ENCODE results near the gene CFHR5. TPM values are rescaled to one million over a fixed set of nuclear protein-coding genes. Genes with fewer than 3 reads are reported as not detected.

The CFHR5 gene
- total and polyA plus RNA-seq, 2 of the 4 experiments (the other 2 are of a cell fraction): not detected

GRCh38 chr1:196976278-196976677 is 1.1 kb upstream of the CFHR5 start:
- H3K9ac ChIP-seq (ENCODE audit: low read depth, low read length): no peak overlapping the region
- no peak overlapping the region for H4K8ac ChIP-seq (ENCODE audit: low read depth in 2 of 2, low read length in 2 of 2)
- H3K56ac ChIP-seq (ENCODE audit: extremely low read depth, insufficient read depth, low read length): no peak overlapping the region
- ChIA-PET POLR2A (ENCODE audit: unreplicated experiment) (no interaction called here), CTCF (no interaction called here)
- H3K4me1 ChIP-seq (ENCODE audit: control insufficient read depth, insufficient read depth, low read length): no peaks in the 10 kb centered on the region
- intact Hi-C loops (cut with micrococcal nuclease) (no loop called here), dilution Hi-C loops (cut with HindIII; ENCODE audit: low sequenced_read_pairs, unreplicated experiment) (no loop called here), in situ Hi-C loops (cut with MboI; ENCODE audit: low sequenced_read_pairs) (no loop called here)
- no peak overlapping the region for H3K4me2 ChIP-seq (ENCODE audit: low read depth, low read length)
- H3K4ac ChIP-seq (ENCODE audit: low read depth, low read length): no peak overlapping the region
- ATAC-seq (ENCODE audit: low read depth) (no peak), DNase-seq (no peak)
- H2AK9ac ChIP-seq (replicated peaks; ENCODE audit: low read depth, low read length, poor library complexity): no peak overlapping the region
- no peak overlapping the region for H3K4me3 ChIP-seq (ENCODE audit: insufficient read depth, low read depth, low read length)
- no peak overlapping the region for H3K18ac ChIP-seq (ENCODE audit: low read depth, low read length)
- no peaks in the 10 kb centered on the region for H3K9me3 ChIP-seq (ENCODE audit: control insufficient read depth, insufficient read depth, low read length)
- H4K91ac ChIP-seq (ENCODE audit: insufficient read depth, low read depth, low read length): no peak overlapping the region
- no peak overlapping the region for H4K5ac ChIP-seq (ENCODE audit: low read depth, low read length)
- TF ChIP-seq RFX5 (IDR thresholded peaks at IDR 0.05; ENCODE audit: low read depth, low read length) (no peak), USF2 (IDR thresholded peaks at IDR 0.05; ENCODE audit: low read depth, low read length) (no peak), CTCF (conservative IDR thresholded peaks at IDR 0.05; ENCODE audit: low read depth, low read length) (no peak), RAD21 (IDR thresholded peaks at IDR 0.05; ENCODE audit: low read length) (no peak), BHLHE40 (IDR thresholded peaks at IDR 0.05; ENCODE audit: low read depth, low read length) (no peak), CEBPB (IDR thresholded peaks at IDR 0.05; ENCODE audit: low read depth, low read length) (no peak), CHD1 (IDR thresholded peaks at IDR 0.05; ENCODE audit: low read depth, low read length) (no peak)
- H2BK5ac ChIP-seq (ENCODE audit: low read depth, low read length, poor library complexity, severe bottlenecking): no peak overlapping the region
- no peaks in the 10 kb centered on the region for H4K20me1 ChIP-seq (ENCODE audit: insufficient read depth, low read length)
- H3K14ac ChIP-seq (replicated peaks; ENCODE audit: low read depth, low read length): no peak overlapping the region
- H2BK15ac ChIP-seq (ENCODE audit: low read depth, low read length): no peak overlapping the region
- H3K9me1 ChIP-seq (ENCODE audit: insufficient read depth, low read length): no peaks in the 10 kb centered on the region
- no peak overlapping the region for H2BK20ac ChIP-seq (ENCODE audit: low read depth, low read length)
- BruUV-seq (replicated peaks): no TSS peak
- H2AFZ ChIP-seq (replicated peaks; ENCODE audit: low read length, poor library complexity): no peak overlapping the region
- H3K27ac ChIP-seq (ENCODE audit: insufficient read depth, low read length): no peak overlapping the region
- H2AK5ac ChIP-seq (ENCODE audit: low read depth, low read length): no peak overlapping the region
- H3K36me3 ChIP-seq (ENCODE audit: control insufficient read depth, insufficient read depth, low read length): no peaks in the 10 kb centered on the region
- H3K23ac ChIP-seq (ENCODE audit: low read depth, low read length): no peak overlapping the region
- no peak overlapping the region for H2BK120ac ChIP-seq (ENCODE audit: low read depth, low read length)
- H3K79me1 ChIP-seq (ENCODE audit: low read depth in 1 of 2, low read length in 2 of 2): no peaks in the 10 kb centered on the region
- 33% methylated on average over 1 of the region's 4 CpGs; no CpG with 5 or more reads in 1 of the 2 experiments for WGBS, 2 experiments (ENCODE audit: extremely low coverage in 2 of 2, insufficient read length in 1 of 2)
- no peaks in the 10 kb centered on the region for H3K27me3 ChIP-seq (ENCODE audit: control insufficient read depth, insufficient read depth, low read length)
